ENCODE measurements around the gene HAPLN3. TPM values are rescaled to one million over a fixed set of nuclear protein-coding genes. Genes with fewer than 3 reads are reported as not detected.

Gene HAPLN3
- total and polyA plus RNA-seq, 2 donors (not counting 3 experiments of a cell fraction or from before 2014, with no cell fraction given) = 57.6 to 130 TPM

DNA sequence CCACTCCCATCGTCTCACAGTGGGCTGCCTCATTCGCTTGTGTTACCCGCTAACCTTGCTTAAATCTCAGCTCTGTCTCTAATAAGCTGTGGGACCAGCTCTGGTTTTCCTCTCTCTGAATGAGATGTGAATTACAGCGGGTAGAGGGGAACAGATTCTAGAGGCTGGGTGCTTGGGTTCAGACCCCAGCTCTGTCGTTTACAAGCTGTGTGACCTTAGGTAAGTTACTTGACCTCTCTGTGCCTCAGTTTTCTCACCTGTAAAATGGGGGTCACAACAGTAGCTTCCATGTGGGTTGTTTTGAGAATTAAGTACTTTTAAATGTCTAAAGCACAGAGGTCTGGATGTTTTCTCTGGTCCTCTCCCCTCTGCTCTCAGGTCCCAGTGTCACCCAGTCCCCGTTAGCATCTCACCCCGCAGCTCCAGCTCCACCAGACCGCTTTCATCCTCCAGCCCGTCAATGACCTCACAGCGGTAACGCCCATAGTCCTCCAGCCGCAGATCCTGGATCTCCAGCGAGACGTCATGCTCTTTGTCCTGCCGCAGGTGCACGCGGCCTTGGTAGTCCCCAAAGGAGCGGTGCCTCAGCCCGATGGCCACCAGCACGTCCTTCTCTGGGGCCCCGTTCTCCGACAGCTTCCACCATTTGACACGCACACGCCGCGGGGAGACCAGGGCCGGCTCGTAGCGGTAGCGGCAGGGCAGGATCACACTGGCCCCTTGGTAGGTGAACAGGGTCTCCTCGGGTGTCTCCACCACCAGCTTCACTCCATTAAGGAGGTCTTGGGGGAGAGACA, 14.2 kb downstream of the HAPLN3 start:
- H3K4me1 ChIP-seq (ENCODE audit: control insufficient read depth, extremely low read depth, insufficient read depth, low read length) = no peaks in the 10 kb centered on the region
- no peaks in the 10 kb centered on the region for H3K9me3 ChIP-seq (replicated peaks; ENCODE audit: control insufficient read depth, insufficient read depth, low read length)
- DNase-seq (ENCODE audit: low read depth, low spot score) = no peak
- H3K79me2 ChIP-seq (ENCODE audit: control insufficient read depth, insufficient read depth, low read length) = no peaks in the 10 kb centered on the region
- intact Hi-C loops (cut with micrococcal nuclease) (no loop called here), dilution Hi-C loops (cut with MboI; ENCODE audit: extremely low pct_ligation_motif_present, low sequenced_read_pairs) (no loop called here)
- H3K36me3 ChIP-seq (ENCODE audit: control insufficient read depth in 2 of 2, extremely low read depth in 1 of 2, insufficient read depth in 2 of 2, low read length in 2 of 2) = peaks cover 0 to 39% of the 10 kb centered on the region in 2 experiments
- no peak for TF ChIP-seq JUN (IDR thresholded peaks at IDR 0.05; ENCODE audit: borderline replicate concordance, insufficient read depth, insufficient read length, low read depth)
- no peak for TF ChIP-seq EZH2 (IDR thresholded peaks at IDR 0.05; ENCODE audit: borderline replicate concordance, low read depth, low read length, severe bottlenecking)
- TF ChIP-seq, protein P1, sequence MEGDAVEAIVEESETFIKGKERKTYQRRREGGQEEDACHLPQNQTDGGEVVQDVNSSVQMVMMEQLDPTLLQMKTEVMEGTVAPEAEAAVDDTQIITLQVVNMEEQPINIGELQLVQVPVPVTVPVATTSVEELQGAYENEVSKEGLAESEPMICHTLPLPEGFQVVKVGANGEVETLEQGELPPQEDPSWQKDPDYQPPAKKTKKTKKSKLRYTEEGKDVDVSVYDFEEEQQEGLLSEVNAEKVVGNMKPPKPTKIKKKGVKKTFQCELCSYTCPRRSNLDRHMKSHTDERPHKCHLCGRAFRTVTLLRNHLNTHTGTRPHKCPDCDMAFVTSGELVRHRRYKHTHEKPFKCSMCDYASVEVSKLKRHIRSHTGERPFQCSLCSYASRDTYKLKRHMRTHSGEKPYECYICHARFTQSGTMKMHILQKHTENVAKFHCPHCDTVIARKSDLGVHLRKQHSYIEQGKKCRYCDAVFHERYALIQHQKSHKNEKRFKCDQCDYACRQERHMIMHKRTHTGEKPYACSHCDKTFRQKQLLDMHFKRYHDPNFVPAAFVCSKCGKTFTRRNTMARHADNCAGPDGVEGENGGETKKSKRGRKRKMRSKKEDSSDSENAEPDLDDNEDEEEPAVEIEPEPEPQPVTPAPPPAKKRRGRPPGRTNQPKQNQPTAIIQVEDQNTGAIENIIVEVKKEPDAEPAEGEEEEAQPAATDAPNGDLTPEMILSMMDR (IDR thresholded peaks at IDR 0.05; ENCODE audit: extremely low read depth in 1 of 2, insufficient read depth in 1 of 2, low read depth in 1 of 2, low read length in 2 of 2) = no peak
- TF ChIP-seq, protein P2, sequence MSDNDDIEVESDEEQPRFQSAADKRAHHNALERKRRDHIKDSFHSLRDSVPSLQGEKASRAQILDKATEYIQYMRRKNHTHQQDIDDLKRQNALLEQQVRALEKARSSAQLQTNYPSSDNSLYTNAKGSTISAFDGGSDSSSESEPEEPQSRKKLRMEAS (IDR thresholded peaks at IDR 0.05; ENCODE audit: insufficient read depth, insufficient read length) = no peak
- no peak for TF ChIP-seq POLR2AphosphoS5 (IDR thresholded peaks at IDR 0.05; ENCODE audit: insufficient read depth, low read depth, low read length)
- no peak for TF ChIP-seq POLR2A (IDR thresholded peaks at IDR 0.05; ENCODE audit: low read depth, low read length)
- no peak for TF ChIP-seq GATA2 (IDR thresholded peaks at IDR 0.05; ENCODE audit: insufficient read depth, insufficient read length, low read depth, low read length)
- no peak for TF ChIP-seq FOS (IDR thresholded peaks at IDR 0.05; ENCODE audit: borderline replicate concordance, insufficient read depth, low read length)
- TF ChIP-seq MYC (IDR thresholded peaks at IDR 0.05; ENCODE audit: low read depth, low read length) = no peak
- no peak overlapping the region for H3K27ac ChIP-seq (ENCODE audit: insufficient read depth, low read depth, low read length)
- no peaks in the 10 kb centered on the region for H4K20me1 ChIP-seq (replicated peaks; ENCODE audit: control insufficient read depth, extremely low read depth, insufficient read depth, low read length)
- no peak overlapping the region for H3K9ac ChIP-seq (replicated peaks; ENCODE audit: extremely low read depth, insufficient read depth, low read length)
- H3K27me3 ChIP-seq (ENCODE audit: control insufficient read depth in 2 of 2, insufficient read depth in 2 of 2, low read length in 2 of 2) = no peaks in the 10 kb centered on the region
- no peaks in the 10 kb centered on the region for H3K9me1 ChIP-seq (replicated peaks; ENCODE audit: control insufficient read depth, extremely low read depth, insufficient read depth, low read length)
- POLR2A ChIA-PET = no interaction called here
- BruUV-seq (replicated peaks) = no TSS peak
- no peak for FAIRE-seq
- CTCF ChIA-PET = interaction anchor here (0.8 to 5.3 kb wide), 7 partner anchors 10 to 297 kb away, joined by 3 to 29 read pairs (median 4); no protein-coding TSS in a partner anchor
- no peak overlapping the region for H3K4me3 ChIP-seq (replicated peaks in 1 of 3; ENCODE audit: insufficient read depth in 1 of 3, low read depth in 1 of 3, low read length in 3 of 3)
- H3K4me2 ChIP-seq (ENCODE audit: insufficient read depth, low read length) = no peak overlapping the region
- no peak overlapping the region for H2AFZ ChIP-seq (ENCODE audit: low read depth, low read length)
